ENCODE results near the gene A3GALT2.

Gene A3GALT2

GRCh38 chr1:33270379-33270778, 50.5 kb downstream of the A3GALT2 start:
- DNase-seq: no peak

- no peak for DNase-seq
Observed at GRCh38 chr1:33269621-33270020, 51.3 kb downstream of the A3GALT2 start.

- DNase-seq: no peak
Observed at GRCh38 chr1:33268927-33269610, 51.8 kb downstream of the A3GALT2 start.

GRCh38 chr1:33268457-33268856, 52.4 kb downstream of the A3GALT2 start:
- DNase-seq: no peak

- no peak for DNase-seq
Observed at GRCh38 chr1:33267468-33268205, 53.3 kb downstream of the A3GALT2 start.

GRCh38 chr1:33266766-33267165, 54.1 kb downstream of the A3GALT2 start:
- DNase-seq: no peak

GRCh38 chr1:33265780-33266605, 54.9 kb downstream of the A3GALT2 start:
- DNase-seq: no peak

GRCh38 chr1:33263890-33264504, 56.9 kb downstream of the A3GALT2 start:
- no peak for DNase-seq

- no peak for DNase-seq
Observed at GRCh38 chr1:33261344-33261743, 59.6 kb downstream of the A3GALT2 start.

- no peak for DNase-seq
Observed at GRCh38 chr1:33260439-33260838, 60.5 kb downstream of the A3GALT2 start.

- no peak for DNase-seq
Observed at GRCh38 chr1:33259879-33260278, 61.0 kb downstream of the A3GALT2 start.

- no peak for DNase-seq
Observed at GRCh38 chr1:33258788-33259274, 62.1 kb downstream of the A3GALT2 start.

GRCh38 chr1:33257772-33258712, 62.9 kb downstream of the A3GALT2 start:
- DNase-seq: no peak

- no peak for DNase-seq
Observed at GRCh38 chr1:33257207-33257771, 63.6 kb downstream of the A3GALT2 start.

Measured in activated T-cell treated with anti-CD3 and anti-CD28 coated beads for 4 hours (primary cell).